Measurements from ENCODE around the gene PERM1.

DNA sequence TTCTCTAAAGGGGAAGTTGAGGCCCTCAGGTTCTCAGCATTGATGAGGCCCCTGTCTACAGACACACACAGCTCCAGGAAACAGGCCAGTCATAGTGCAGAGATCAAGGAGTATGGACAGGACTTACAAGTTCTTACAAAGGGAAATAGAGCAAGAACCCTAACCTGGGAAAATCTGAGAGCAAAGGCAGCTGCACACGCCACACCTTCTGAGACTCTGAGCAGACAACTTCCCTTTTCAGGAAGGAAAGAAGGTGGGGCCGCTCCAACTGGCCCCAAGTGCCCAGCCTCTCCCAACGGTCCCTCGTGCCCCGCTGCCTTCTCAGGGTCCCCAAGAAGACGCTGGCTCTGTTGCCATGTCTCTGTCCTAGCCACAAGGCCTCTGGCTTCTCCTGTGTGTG lies 26.4 kb downstream of the PERM1 start:
- TF ChIP-seq CTCF (conservative IDR thresholded peaks at IDR 0.05; ENCODE audit: low read length) (no peak), EZH2phosphoT487 (IDR thresholded peaks at IDR 0.05; ENCODE audit: borderline replicate concordance, low read depth, low read length) (no peak)
